Testis (tissue), 3 donors: Measurements from ENCODE around the gene WDR62. TPM values are rescaled to one million over a fixed set of nuclear protein-coding genes. Genes with fewer than 3 reads are reported as not detected.
"Not testable (repeated sequence)": the region's sequence is repeated elsewhere in the genome, so short reads cannot be mapped to it uniquely, and the experiment has no call there.

Experiments used
- DNase-seq: peaks from one replicate; pipeline ENCODE4 v3.0.0-alpha.2; 2019
- H3K27ac ChIP-seq, 2 donors: fragments of 200-600 bp; sonication (generic); one replicate each; pipeline ENCODE4 v1.5.1; 2019
- H3K27me3 ChIP-seq: fragments of 200-600 bp; sonication (generic); one replicate; pipeline ENCODE4 v1.5.1; 2019
- H3K36me3 ChIP-seq: fragments of 200-600 bp; sonication (generic); one replicate; pipeline ENCODE4 v1.5.1; 2017; ENCODE audit warnings: low read depth; ENCODE audit errors: missing control alignments
- H3K4me1 ChIP-seq: fragments of 200-600 bp; sonication (generic); one replicate; pipeline ENCODE4 v1.5.1; 2019
- H3K4me3 ChIP-seq, 2 donors: fragments of 200-600 bp; sonication (generic); one replicate each; pipeline ENCODE4 v1.5.1; 2017 to 2019
- H3K9me3 ChIP-seq: fragments of 200-600 bp; sonication (generic); one replicate; pipeline ENCODE4 v1.5.1; 2017
- POLR2A ChIP-seq: fragments of 450-650 bp; IDR thresholded peaks from one replicate; pipeline ENCODE4 v1.6.1; 2017; ENCODE audit warnings: antibody characterized with exemption, mild to moderate bottlenecking, moderate library complexity
- WGBS, 2 donors: methylation state at CpG; one replicate each; pipeline ENCODE4 v1.1.5; 2018; 5-methylcytosine and 5-hydroxymethylcytosine counted together
- intact Hi-C: fragments of 100-400 bp; cut with DNase I; formaldehyde crosslinking; loops from one replicate; pipeline ENCODE4 v1.15.1; 2023; ENCODE audit warnings: low total_unique reads
- polyA plus RNA-seq: library from polyadenylated mRNA; stranded (reverse); fragments of 350-450 nt; fragmentation: Illumina TruSeq; extraction: RNeasy Lipid Tissue Mini Kit (QIAGEN cat#74804); gene quantifications from one replicate; pipeline ENCODE4 v1.2.3, GENCODE V29; 2014; ENCODE audit warnings: low read depth, low replicate concordance; ENCODE audit not compliant: insufficient read depth
- total RNA-seq, 2 donors: library from RNA; depleted of rRNA; stranded (reverse); fragments of >200 nt; gene quantifications; one replicate each; pipeline ENCODE4 v1.2.3, GENCODE V29; 2016
- TF ChIP-seq, protein P1 (sequence below), 3 experiments: fragments of 450-650 bp in 2 of 3; fragments of 200-600 bp in 1 of 3; sonication (generic) in 1 of 3; IDR thresholded peaks; one replicate each; pipeline ENCODE4 v1.5.1; 2016 to 2019; ENCODE audit warnings: antibody characterized with exemption in 3 of 3, mild to moderate bottlenecking in 2 of 3, moderate library complexity in 1 of 3

Gene WDR62
- total and polyA plus RNA-seq, 3 donors from 2014 or later: 72.3 to 178 (median 106) TPM

DNA sequence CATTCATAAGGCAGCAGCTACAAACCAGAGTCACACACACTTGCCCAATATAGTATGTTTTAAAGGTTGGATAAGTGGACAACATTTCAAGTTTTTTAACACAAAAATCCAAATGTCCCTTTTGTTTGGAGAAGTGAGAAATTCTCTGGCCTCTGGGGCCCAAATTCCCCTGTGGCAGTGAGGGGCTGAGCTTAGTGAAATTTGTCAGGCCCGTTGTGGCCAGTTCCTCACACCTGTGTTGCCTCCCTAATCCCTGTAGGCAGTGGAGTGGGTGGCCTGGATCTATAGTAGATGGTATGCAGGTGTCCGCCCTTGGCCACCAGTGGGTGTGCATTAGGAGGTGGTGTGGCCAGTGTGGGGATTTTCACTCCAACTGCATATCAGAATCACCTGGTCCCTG is 6.7 kb downstream of the WDR62 start:
- 100% methylated on average over 2 of the region's 2 CpGs for WGBS, 2 donors
- H3K27ac ChIP-seq: no peak overlapping the region
- intact Hi-C loops: no loop called here

DNA sequence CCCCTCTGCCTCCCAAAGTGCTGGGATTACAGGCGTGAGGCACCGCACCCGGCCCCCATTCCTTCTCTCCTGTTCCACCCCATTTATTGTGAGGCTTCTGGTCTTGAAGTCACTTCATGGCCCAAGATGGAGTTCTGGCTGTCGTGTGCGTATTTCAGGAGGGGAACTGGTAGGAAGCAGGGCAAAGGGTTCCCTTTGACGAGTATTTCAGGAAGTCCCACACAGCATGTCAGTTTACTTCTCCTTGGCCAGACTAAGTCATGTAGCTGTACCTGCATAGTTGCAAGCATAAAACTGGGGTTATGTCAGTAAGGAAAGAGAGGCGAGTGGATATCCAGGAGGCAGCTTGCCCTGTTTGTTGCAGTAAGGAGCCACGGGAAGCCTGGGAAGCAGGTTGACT is 10.1 kb downstream of the WDR62 start:
- no peak overlapping the region for H3K27ac ChIP-seq
- no peak overlapping the region for H3K4me3 ChIP-seq
- H3K4me1 ChIP-seq: no peaks in the 10 kb centered on the region
- TF ChIP-seq, protein P1, sequence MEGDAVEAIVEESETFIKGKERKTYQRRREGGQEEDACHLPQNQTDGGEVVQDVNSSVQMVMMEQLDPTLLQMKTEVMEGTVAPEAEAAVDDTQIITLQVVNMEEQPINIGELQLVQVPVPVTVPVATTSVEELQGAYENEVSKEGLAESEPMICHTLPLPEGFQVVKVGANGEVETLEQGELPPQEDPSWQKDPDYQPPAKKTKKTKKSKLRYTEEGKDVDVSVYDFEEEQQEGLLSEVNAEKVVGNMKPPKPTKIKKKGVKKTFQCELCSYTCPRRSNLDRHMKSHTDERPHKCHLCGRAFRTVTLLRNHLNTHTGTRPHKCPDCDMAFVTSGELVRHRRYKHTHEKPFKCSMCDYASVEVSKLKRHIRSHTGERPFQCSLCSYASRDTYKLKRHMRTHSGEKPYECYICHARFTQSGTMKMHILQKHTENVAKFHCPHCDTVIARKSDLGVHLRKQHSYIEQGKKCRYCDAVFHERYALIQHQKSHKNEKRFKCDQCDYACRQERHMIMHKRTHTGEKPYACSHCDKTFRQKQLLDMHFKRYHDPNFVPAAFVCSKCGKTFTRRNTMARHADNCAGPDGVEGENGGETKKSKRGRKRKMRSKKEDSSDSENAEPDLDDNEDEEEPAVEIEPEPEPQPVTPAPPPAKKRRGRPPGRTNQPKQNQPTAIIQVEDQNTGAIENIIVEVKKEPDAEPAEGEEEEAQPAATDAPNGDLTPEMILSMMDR (IDR thresholded peaks at IDR 0.05): no peak
- TF ChIP-seq POLR2A: no peak
- DNase-seq: no peak
- intact Hi-C loops: no loop called here
- WGBS, 2 donors: 93 to 96% methylated on average over 8 of the region's 8 CpGs
- no peaks in the 10 kb centered on the region for H3K36me3 ChIP-seq
- H3K9me3 ChIP-seq: no peaks in the 10 kb centered on the region
- no peaks in the 10 kb centered on the region for H3K27me3 ChIP-seq

More for the DNA sequence above, 6.7 kb downstream of the WDR62 start:
- H3K27me3 ChIP-seq: no peaks in the 10 kb centered on the region
- DNase-seq: no peak
- no peaks in the 10 kb centered on the region for H3K4me1 ChIP-seq
- H3K36me3 ChIP-seq: no peaks in the 10 kb centered on the region
- no peak overlapping the region for H3K4me3 ChIP-seq
- no peaks in the 10 kb centered on the region for H3K9me3 ChIP-seq
- TF ChIP-seq, protein P1 (IDR thresholded peaks at IDR 0.05): no peak
- no peak for TF ChIP-seq POLR2A

DNA sequence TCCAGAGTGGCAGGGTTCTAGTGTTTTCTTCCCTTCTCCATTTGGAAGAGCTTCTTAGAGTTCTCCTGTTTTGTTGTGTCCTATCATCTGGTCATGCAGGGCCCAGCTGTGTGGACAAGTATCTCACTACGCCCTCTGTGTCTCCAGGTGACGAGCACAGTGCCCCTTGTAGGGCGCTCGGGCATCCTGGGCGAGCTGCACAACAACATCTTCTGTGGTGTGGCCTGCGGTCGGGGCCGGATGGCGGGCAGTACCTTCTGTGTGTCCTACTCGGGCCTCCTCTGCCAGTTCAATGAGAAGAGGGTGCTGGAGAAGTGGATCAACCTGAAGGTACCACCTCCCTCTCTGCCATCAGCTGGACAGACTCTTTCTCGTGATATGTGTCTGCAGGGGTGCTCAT is 13.0 kb downstream of the WDR62 start:
- H3K36me3 ChIP-seq: no peaks in the 10 kb centered on the region
- no peaks in the 10 kb centered on the region for H3K4me1 ChIP-seq
- 92 to 96% methylated on average over 7 to 11 of the region's 11 CpGs for WGBS, 2 donors
- H3K27me3 ChIP-seq: no peaks in the 10 kb centered on the region
- H3K9me3 ChIP-seq: no peaks in the 10 kb centered on the region
- no peak for TF ChIP-seq POLR2A
- TF ChIP-seq, protein P1 (IDR thresholded peaks at IDR 0.05): no peak
- intact Hi-C loops: no loop called here
- H3K4me3 ChIP-seq: no peak overlapping the region
- no peak overlapping the region for H3K27ac ChIP-seq
- no peak for DNase-seq

DNA sequence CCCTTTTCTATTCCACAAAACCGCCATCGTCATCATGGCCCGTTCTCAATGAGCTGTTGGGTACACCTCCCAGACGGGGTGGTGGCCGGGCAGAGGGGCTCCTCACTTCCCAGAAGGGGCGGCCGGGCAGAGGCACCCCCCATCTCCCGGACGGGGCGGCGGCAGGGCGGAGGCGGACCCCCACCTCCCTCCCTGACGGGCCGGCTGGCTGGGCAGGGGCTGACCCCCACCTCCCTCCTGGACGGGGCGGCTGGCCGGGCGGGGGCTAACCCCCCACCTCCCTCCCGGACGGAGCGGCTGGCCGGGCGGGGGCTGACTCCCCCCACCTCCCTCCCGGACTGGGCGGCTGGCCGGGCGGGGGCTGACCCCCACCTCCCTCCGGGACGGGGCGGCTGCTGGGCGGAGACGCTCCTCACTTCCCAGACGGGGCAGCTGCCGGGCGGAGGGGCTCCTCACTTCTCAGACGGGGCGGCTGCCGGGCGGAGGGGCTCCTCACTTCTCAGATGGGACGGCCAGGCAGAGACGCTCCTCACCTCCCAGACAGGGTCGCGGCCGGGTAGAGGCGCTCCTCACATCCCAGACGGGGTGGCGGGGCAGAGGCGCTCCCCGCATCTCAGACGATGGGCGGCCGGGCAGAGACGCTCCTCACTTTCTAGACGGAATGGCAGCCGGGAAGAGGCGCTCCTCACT is 14.3 kb downstream of the WDR62 start:
- 85 to 86% methylated on average over 8 to 51 of the region's 57 CpGs for WGBS, 2 donors
- DNase-seq, H3K4me3 ChIP-seq, H3K4me1 ChIP-seq, H3K27ac ChIP-seq, H3K36me3 ChIP-seq, intact Hi-C loops, H3K9me3 ChIP-seq, H3K27me3 ChIP-seq: not testable (repeated sequence)

DNA sequence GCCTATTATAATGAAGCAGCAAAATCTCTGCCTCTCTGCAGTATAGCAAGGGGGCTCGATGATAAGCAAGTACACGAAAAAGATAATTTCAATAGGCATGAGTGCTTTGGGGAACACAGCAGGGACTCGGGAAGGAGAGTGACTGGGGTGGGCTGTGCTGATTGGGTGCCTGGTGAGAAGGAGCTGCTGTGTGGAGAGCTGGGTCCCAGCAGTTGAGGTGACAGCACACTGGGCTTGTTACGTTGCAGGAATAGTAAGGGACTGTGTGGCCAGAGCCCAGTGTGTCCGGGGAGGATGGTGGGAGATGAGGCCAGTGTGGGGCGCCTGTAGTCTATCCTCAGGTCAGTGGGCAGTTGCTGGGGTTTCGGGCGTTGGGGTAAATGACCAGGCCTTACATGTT is 17.4 kb downstream of the WDR62 start:
- DNase-seq: no peak
- H3K4me1 ChIP-seq: no peaks in the 10 kb centered on the region
- intact Hi-C loops: no loop called here
- no peak overlapping the region for H3K4me3 ChIP-seq
- no peaks in the 10 kb centered on the region for H3K9me3 ChIP-seq
- TF ChIP-seq, protein P1 (IDR thresholded peaks at IDR 0.05): no peak
- TF ChIP-seq POLR2A: no peak
- H3K36me3 ChIP-seq: no peaks in the 10 kb centered on the region
- no peak overlapping the region for H3K27ac ChIP-seq
- 85 to 93% methylated on average over 8 of the region's 8 CpGs for WGBS, 2 donors
- no peaks in the 10 kb centered on the region for H3K27me3 ChIP-seq
